ENCODE results near the gene ALKBH1. TPM values are rescaled to one million over a fixed set of nuclear protein-coding genes. Genes with fewer than 3 reads are reported as not detected.

ALKBH1 gene
- total RNA-seq, 2 experiments from 2014 or later = 12.6 to 16.2 TPM

DNA sequence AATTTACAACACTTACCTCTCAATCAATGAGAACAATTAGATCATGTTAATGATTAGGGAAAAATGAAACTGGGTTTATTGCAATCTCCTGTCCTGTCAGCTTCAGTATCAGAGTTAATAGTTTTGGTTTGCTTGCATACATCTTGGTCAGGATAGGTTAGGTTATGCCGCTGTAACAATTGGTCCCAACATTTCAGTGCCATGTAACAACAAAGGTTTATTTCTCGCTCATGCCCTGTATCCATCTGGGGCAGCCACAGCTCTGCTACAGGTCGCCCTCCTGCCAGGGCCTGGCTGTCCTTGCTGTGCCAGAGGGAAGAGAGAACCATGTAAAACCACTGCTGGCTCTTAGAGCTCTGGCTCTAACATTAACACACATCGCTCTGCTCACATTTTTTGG is 60.9 kb downstream of the ALKBH1 start:
- TF ChIP-seq, protein P1, sequence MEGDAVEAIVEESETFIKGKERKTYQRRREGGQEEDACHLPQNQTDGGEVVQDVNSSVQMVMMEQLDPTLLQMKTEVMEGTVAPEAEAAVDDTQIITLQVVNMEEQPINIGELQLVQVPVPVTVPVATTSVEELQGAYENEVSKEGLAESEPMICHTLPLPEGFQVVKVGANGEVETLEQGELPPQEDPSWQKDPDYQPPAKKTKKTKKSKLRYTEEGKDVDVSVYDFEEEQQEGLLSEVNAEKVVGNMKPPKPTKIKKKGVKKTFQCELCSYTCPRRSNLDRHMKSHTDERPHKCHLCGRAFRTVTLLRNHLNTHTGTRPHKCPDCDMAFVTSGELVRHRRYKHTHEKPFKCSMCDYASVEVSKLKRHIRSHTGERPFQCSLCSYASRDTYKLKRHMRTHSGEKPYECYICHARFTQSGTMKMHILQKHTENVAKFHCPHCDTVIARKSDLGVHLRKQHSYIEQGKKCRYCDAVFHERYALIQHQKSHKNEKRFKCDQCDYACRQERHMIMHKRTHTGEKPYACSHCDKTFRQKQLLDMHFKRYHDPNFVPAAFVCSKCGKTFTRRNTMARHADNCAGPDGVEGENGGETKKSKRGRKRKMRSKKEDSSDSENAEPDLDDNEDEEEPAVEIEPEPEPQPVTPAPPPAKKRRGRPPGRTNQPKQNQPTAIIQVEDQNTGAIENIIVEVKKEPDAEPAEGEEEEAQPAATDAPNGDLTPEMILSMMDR (conservative IDR thresholded peaks at IDR 0.05; ENCODE audit: low read length) = no peak
- TF ChIP-seq EZH2phosphoT487 (IDR thresholded peaks at IDR 0.05; ENCODE audit: borderline replicate concordance, low read depth, low read length) = no peak
- ChIA-PET CTCF (ENCODE audit: unreplicated experiment) (no interaction called here), POLR2A (interaction anchor here (0.8 to 1.5 kb wide), 3 partner anchors 12 to 45 kb away, joined by 3 to 6 read pairs (median 6); no protein-coding TSS in a partner anchor)
- BruUV-seq (replicated peaks) = no TSS peak
- H3K9me2 ChIP-seq (ENCODE audit: insufficient read depth, low read length) = no peaks in the 10 kb centered on the region
- no peaks in the 10 kb centered on the region for H3K79me2 ChIP-seq (ENCODE audit: insufficient read depth, low read depth, low read length)
- no peaks in the 10 kb centered on the region for H3K9me3 ChIP-seq (ENCODE audit: low read length)
- no peak overlapping the region for H2AFZ ChIP-seq (ENCODE audit: low read length)
- H3K27ac ChIP-seq (ENCODE audit: low read depth, low read length, poor library complexity, severe bottlenecking) = no peak overlapping the region
- no peak overlapping the region for H3K4me3 ChIP-seq (ENCODE audit: low read depth, low read length, poor library complexity, severe bottlenecking)
- no peaks in the 10 kb centered on the region for H4K20me1 ChIP-seq (ENCODE audit: insufficient read depth, low read length)
- intact Hi-C loops (cut with micrococcal nuclease; ENCODE audit: unreplicated experiment) = no loop called here
- H3K36me3 ChIP-seq (ENCODE audit: insufficient read depth, low read length) = no peaks in the 10 kb centered on the region
- no peak overlapping the region for H3K4me2 ChIP-seq (ENCODE audit: low read length)
- H3K4me1 ChIP-seq (ENCODE audit: insufficient read depth, low read length, poor library complexity, severe bottlenecking) = peaks cover under 1% of the 10 kb centered on the region
- DNase-seq (ENCODE audit: low spot score) = no peak

- intact Hi-C loops (cut with micrococcal nuclease; ENCODE audit: unreplicated experiment) = no loop called here
- TF ChIP-seq, protein P1 (conservative IDR thresholded peaks at IDR 0.05; ENCODE audit: low read length) = no peak
- no peak for TF ChIP-seq EZH2phosphoT487 (IDR thresholded peaks at IDR 0.05; ENCODE audit: borderline replicate concordance, low read depth, low read length)
- H3K4me2 ChIP-seq (ENCODE audit: low read length) = no peak overlapping the region
- H3K79me2 ChIP-seq (ENCODE audit: insufficient read depth, low read depth, low read length) = no peaks in the 10 kb centered on the region
- peaks cover 13% of the 10 kb centered on the region for H3K4me1 ChIP-seq (ENCODE audit: insufficient read depth, low read length, poor library complexity, severe bottlenecking)
- no peak overlapping the region for H2AFZ ChIP-seq (ENCODE audit: low read length)
- BruUV-seq (replicated peaks) = no TSS peak
- no peak overlapping the region for H3K4me3 ChIP-seq (ENCODE audit: low read depth, low read length, poor library complexity, severe bottlenecking)
- no peaks in the 10 kb centered on the region for H3K36me3 ChIP-seq (ENCODE audit: insufficient read depth, low read length)
- ChIA-PET POLR2A (interaction anchor here (0.7 to 1.2 kb wide), 2 partner anchors 13 to 1641 kb away, joined by 4 to 6 read pairs; no protein-coding TSS in a partner anchor), CTCF (ENCODE audit: unreplicated experiment) (no interaction called here)
- no peaks in the 10 kb centered on the region for H3K9me2 ChIP-seq (ENCODE audit: insufficient read depth, low read length)
- H4K20me1 ChIP-seq (ENCODE audit: insufficient read depth, low read length) = no peaks in the 10 kb centered on the region
- H3K27ac ChIP-seq (ENCODE audit: low read depth, low read length, poor library complexity, severe bottlenecking) = no peak overlapping the region
- no peak for DNase-seq (ENCODE audit: low spot score)
- no peaks in the 10 kb centered on the region for H3K9me3 ChIP-seq (ENCODE audit: low read length)
Observed at GRCh38 chr14:77645520-77646230, 62.1 kb downstream of the ALKBH1 start.

DNA sequence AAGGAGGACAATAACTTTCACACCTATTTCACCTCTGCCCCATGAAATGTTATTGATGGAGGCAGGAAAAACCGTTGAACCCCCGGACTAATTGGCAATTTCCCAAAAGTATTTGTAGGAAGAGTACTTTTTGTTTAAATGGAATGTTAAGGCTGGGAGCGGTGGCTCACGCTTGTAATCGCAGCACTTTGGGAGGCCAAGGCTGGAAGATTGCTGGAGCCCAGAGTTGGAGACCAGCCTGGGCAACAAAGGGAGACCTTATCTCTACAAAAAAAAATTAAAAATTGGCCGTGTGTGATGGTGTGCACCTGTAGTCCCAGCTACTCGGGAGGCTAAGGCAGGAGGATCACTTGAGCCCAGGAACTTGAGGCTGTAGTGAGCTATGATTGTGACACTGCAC is 65.4 kb downstream of the ALKBH1 start:
- no peaks in the 10 kb centered on the region for H4K20me1 ChIP-seq (ENCODE audit: insufficient read depth, low read length)
- H3K4me3 ChIP-seq (ENCODE audit: low read depth, low read length, poor library complexity, severe bottlenecking) = no peak overlapping the region
- H3K79me2 ChIP-seq (ENCODE audit: insufficient read depth, low read depth, low read length) = no peaks in the 10 kb centered on the region
- ChIA-PET POLR2A (interaction anchor here (1.0 kb wide), 1 partner anchor 10 kb away, joined by 4 read pairs; no protein-coding TSS in a partner anchor), CTCF (ENCODE audit: unreplicated experiment) (no interaction called here)
- no peaks in the 10 kb centered on the region for H3K36me3 ChIP-seq (ENCODE audit: insufficient read depth, low read length)
- H3K4me2 ChIP-seq (ENCODE audit: low read length) = no peak overlapping the region
- TF ChIP-seq EZH2phosphoT487 (IDR thresholded peaks at IDR 0.05; ENCODE audit: borderline replicate concordance, low read depth, low read length) = no peak
- TF ChIP-seq, protein P1 (conservative IDR thresholded peaks at IDR 0.05; ENCODE audit: low read length) = no peak
- DNase-seq (ENCODE audit: low spot score) = no peak
- H3K4me1 ChIP-seq (ENCODE audit: insufficient read depth, low read length, poor library complexity, severe bottlenecking) = peaks cover 13% of the 10 kb centered on the region
- H3K27ac ChIP-seq (ENCODE audit: low read depth, low read length, poor library complexity, severe bottlenecking) = no peak overlapping the region
- H2AFZ ChIP-seq (ENCODE audit: low read length) = peak overlapping the region; percentile 79; the same call in 1 of the 2 replicates
- intact Hi-C loops (cut with micrococcal nuclease; ENCODE audit: unreplicated experiment) = no loop called here
- no peaks in the 10 kb centered on the region for H3K9me3 ChIP-seq (ENCODE audit: low read length)
- no TSS peak for BruUV-seq (replicated peaks)
- no peaks in the 10 kb centered on the region for H3K9me2 ChIP-seq (ENCODE audit: insufficient read depth, low read length)
